Fibroblast of mammary gland (primary cell): ENCODE data around the gene DSCAML1.

Source experiments
- DNase-seq: peaks from one replicate; pipeline ENCODE4 v3.0.0-alpha.2; 2010; ENCODE audit warnings: low read depth
- H3K4me3 ChIP-seq: 2 replicates; pipeline ENCODE4 v1.5.1; 2011; ENCODE audit warnings: low read depth, mild to moderate bottlenecking, low read length, moderate library complexity; ENCODE audit not compliant: control insufficient read depth
- CTCF ChIP-seq: conservative IDR thresholded peaks from 2 replicates; pipeline ENCODE4 v1.5.1; 2011; ENCODE audit warnings: low read depth, low read length, inconsistent platforms; ENCODE audit not compliant: control insufficient read depth, insufficient read depth

The DSCAML1 gene

DNA sequence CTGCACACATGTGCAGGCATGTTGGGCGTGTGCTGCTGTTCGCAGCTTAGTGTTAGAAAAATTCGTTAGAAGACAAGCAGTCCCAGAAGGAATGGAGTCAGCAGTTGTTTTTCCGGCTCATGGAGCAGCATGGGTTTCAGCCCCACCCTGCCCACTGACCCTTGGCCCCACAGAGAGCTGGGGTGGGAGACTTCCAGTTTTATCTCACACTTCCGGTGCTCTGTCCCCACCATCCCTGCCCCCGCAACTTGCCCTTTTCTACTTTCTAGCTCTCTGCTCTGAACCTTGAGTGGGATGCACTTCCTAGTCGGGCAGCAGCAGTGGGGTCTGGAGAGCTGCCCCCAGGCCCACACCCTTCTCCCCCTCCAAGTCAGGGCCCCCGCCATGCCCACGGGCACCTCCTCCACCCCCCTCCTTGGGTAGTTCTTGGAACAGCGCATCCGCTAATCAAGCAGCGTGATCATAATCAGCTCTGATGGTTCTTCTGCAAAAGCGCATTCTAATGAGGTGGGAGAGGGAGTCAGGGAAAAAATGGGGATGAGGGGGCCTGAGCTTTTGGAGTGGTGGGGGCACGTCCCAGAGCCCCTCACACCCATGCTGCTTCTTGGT, 285.0 kb downstream of the DSCAML1 start:
- TF ChIP-seq CTCF, result no peak
- no peak overlapping the region for H3K4me3 ChIP-seq
- no peak for DNase-seq

- no peak for DNase-seq
- TF ChIP-seq CTCF, result no peak
- H3K4me3 ChIP-seq, result no peak overlapping the region
Observed at GRCh38 chr11:117511483-117511930, 285.5 kb downstream of the DSCAML1 start.

- TF ChIP-seq CTCF, result no peak
- DNase-seq, result no peak
Observed at GRCh38 chr11:117510646-117511045, 286.4 kb downstream of the DSCAML1 start.

GRCh38 chr11:117509543-117509942, 287.5 kb downstream of the DSCAML1 start:
- DNase-seq, result no peak
- TF ChIP-seq CTCF, result no peak
- H3K4me3 ChIP-seq, result no peak overlapping the region

More at GRCh38 chr11:117510646-117511045, 286.4 kb downstream of the DSCAML1 start:
- no peak overlapping the region for H3K4me3 ChIP-seq

DNA sequence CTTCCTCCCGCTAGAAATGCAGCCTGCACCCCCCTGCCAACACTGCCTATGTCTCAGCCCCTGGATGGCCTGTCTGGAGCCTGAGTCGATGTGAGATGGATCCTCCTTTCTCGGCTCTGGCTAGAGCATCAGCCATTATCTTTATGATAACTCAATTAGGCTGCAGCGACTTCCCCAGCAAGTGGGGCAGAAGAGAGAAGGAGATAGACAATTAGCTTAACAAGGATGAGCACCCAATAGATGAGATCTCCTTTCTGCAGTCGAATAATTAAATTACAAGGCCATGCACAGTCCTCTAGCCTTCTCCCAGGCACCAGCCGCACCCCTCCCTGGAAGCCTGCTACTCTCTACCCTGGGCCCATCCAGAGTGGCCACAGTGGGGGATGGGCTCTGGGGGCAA, 290.0 kb downstream of the DSCAML1 start:
- TF ChIP-seq CTCF, result no peak
- no peak overlapping the region for H3K4me3 ChIP-seq
- DNase-seq, result no peak

DNA sequence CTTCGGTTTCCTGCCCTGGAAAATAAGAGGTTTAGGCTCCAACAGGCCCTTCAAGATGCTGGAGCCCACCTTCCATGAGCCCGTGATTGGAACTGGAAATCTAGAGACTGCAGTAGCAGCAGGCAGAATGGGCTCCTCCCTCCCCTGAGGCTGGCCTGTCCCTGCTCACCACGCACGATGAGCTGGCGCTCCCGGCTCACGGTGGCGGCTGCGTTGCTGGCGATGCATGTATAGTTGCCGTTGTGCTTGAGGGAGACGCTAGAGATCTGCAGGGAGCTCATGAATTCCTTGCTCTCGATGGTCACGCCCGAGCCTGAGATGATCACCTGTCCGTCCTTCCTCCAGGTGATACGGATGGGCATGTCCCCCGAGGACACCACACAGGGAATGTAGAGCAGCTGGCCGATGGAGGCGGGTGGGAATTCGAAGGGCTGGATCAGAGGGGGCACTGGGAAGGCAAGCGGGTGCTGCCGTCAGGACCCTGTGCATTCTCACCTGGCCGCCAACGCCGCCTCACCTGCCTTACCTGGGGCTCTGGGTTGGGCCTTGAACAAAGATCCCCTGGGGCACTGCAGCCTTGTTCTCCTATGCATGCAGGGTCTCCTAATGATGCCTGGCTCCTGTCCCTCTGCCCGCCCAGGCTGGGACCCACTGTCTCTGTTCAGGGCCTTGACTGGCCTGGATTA, 291.6 kb downstream of the DSCAML1 start:
- no peak for DNase-seq
- no peak for TF ChIP-seq CTCF
- H3K4me3 ChIP-seq, result no peak overlapping the region
